B cell (primary cell): ENCODE results near the gene PLEKHO2. TPM values are rescaled to one million over a fixed set of nuclear protein-coding genes. Genes with fewer than 3 reads are reported as not detected.

Experiments
- ATAC-seq: fragments of 200-7000 bp; cut with Tn5 transposase; one replicate; pipeline ENCODE4 v1.10.0; 2021; ENCODE audit warnings: low read depth, mild to moderate bottlenecking, moderate number of reproducible peaks, moderate library complexity
- CTCF ChIA-PET: fragments of 350-600 bp; sonication (Branson Sonifier 250); formaldehyde crosslinking; loops from one replicate; lab custom pipeline; 2021; ENCODE audit warnings: antibody characterized with exemption, inconsistent platforms; lab: Charles Lee
- POLR2A ChIA-PET: fragments of 350-600 bp; sonication (Branson Sonifier 250); formaldehyde crosslinking; loops from one replicate; lab custom pipeline; 2021; ENCODE audit warnings: antibody characterized with exemption; lab: Charles Lee
- DNase-seq: peaks from one replicate; pipeline ENCODE4 v3.0.0; 2013
- H2AFZ ChIP-seq: 2 replicates; pipeline ENCODE4 v1.6.1; 2012; ENCODE audit warnings: mild to moderate bottlenecking, low read depth, low read length; ENCODE audit not compliant: insufficient read depth, poor library complexity, severe bottlenecking
- H3K27ac ChIP-seq, 2 donors: 1 replicate in 1 of 2; 2 replicates in 1 of 2; pipeline ENCODE4 v1.5.1; 2012 to 2013; ENCODE audit warnings: low read length in 2 of 2, mild to moderate bottlenecking in 2 of 2, moderate library complexity in 1 of 2
- H3K27me3 ChIP-seq, 4 experiments: fragments of 200-600 bp in 1 of 4; sonication (generic) in 1 of 4; replicated peaks in 1 of 4; 1 replicate in 2 of 4; 2 replicates in 2 of 4; pipeline versions ENCODE4 v1.6.1 to v1.7.0; 2013 to 2016; ENCODE audit warnings: low read length in 3 of 4, mild to moderate bottlenecking in 2 of 4, mixed read lengths in 1 of 4, moderate library complexity in 1 of 4; ENCODE audit not compliant: insufficient read depth in 4 of 4, control insufficient read depth in 3 of 4; ENCODE audit errors: control extremely low read depth in 1 of 4
- H3K36me3 ChIP-seq, 2 experiments: replicated peaks in 1 of 2; 1 replicate in 1 of 2; 2 replicates in 1 of 2; pipeline versions ENCODE4 v1.6.1 to v1.7.1; 2013; ENCODE audit warnings: low read length in 1 of 2; ENCODE audit not compliant: insufficient read depth in 2 of 2, control insufficient read depth in 1 of 2; ENCODE audit errors: control extremely low read depth in 1 of 2, extremely low read depth in 1 of 2
- H3K4me1 ChIP-seq, 2 donors: fragments of 200-600 bp in 1 of 2; sonication (generic) in 1 of 2; 1 replicate in 1 of 2; 2 replicates in 1 of 2; pipeline versions ENCODE4 v1.5.1 to v1.6.1; 2013 to 2017; ENCODE audit warnings: low read length in 2 of 2; ENCODE audit not compliant: control insufficient read depth in 2 of 2, insufficient read depth in 2 of 2
- H3K4me2 ChIP-seq: replicated peaks from 2 replicates; pipeline ENCODE3; 2012; ENCODE audit warnings: mild to moderate bottlenecking, low read depth, low read length; ENCODE audit not compliant: poor library complexity, severe bottlenecking
- H3K4me3 ChIP-seq, 5 experiments: fragments of 200-600 bp in 1 of 5; sonication (generic) in 1 of 5; 1 replicate in 3 of 5; 2 replicates in 2 of 5; pipeline versions ENCODE4 v1.5.1 to v1.7.0; 2011 to 2016; ENCODE audit warnings: low read length in 4 of 5, mild to moderate bottlenecking in 4 of 5, low read depth in 2 of 5, control low read depth in 1 of 5, moderate library complexity in 1 of 5; ENCODE audit not compliant: insufficient read depth in 1 of 5; ENCODE audit errors: control extremely low read depth in 1 of 5, extremely low read depth in 1 of 5
- H3K79me2 ChIP-seq: fragments of 200-600 bp; sonication (generic); one replicate; pipeline ENCODE4 v1.6.0; 2016; ENCODE audit warnings: low read length; ENCODE audit not compliant: control insufficient read depth, insufficient read depth
- H3K9ac ChIP-seq: fragments of 200-600 bp; sonication (generic); 2 replicates; pipeline ENCODE4 v1.6.1; 2017; ENCODE audit warnings: mild to moderate bottlenecking, low read length, moderate library complexity
- H3K9me3 ChIP-seq, 3 donors: one replicate each; pipeline versions ENCODE4 v1.6.1 to v1.7.1; 2013; ENCODE audit warnings: low read length in 2 of 3; ENCODE audit not compliant: control insufficient read depth in 2 of 3, insufficient read depth in 1 of 3; ENCODE audit errors: control extremely low read depth in 1 of 3
- H4K20me1 ChIP-seq: 2 replicates; pipeline ENCODE4 v1.6.0; 2012; ENCODE audit warnings: mild to moderate bottlenecking, low read length; ENCODE audit not compliant: insufficient read depth, control insufficient read depth, poor library complexity, severe bottlenecking
- H3K27ac Mint-ChIP-seq: one replicate; pipeline ENCODE4 v1.8.0; 2021; ENCODE audit warnings: mixed read lengths
- H3K27me3 Mint-ChIP-seq: one replicate; pipeline ENCODE4 v1.8.0; 2021; ENCODE audit warnings: mixed read lengths
- H3K4me1 Mint-ChIP-seq: one replicate; pipeline ENCODE4 v1.8.0; 2021; ENCODE audit warnings: mixed read lengths
- H3K4me3 Mint-ChIP-seq: one replicate; pipeline ENCODE4 v1.8.0; 2021; ENCODE audit warnings: mixed read lengths
- H3K9me3 Mint-ChIP-seq: one replicate; pipeline ENCODE4 v1.8.0; 2022; ENCODE audit warnings: mixed read lengths; ENCODE audit not compliant: insufficient read depth
- CTCF ChIP-seq: fragments of 200-600 bp; IDR thresholded peaks from one replicate; pipeline ENCODE4 v1.8.0; 2022; ENCODE audit warnings: antibody characterized with exemption, mild to moderate bottlenecking
- EZH2 ChIP-seq: IDR thresholded peaks from 2 replicates; pipeline ENCODE4 v1.6.1; 2012; ENCODE audit warnings: borderline replicate concordance, low read depth, mild to moderate bottlenecking, moderate library complexity, low read length; ENCODE audit not compliant: insufficient read depth, poor library complexity, severe bottlenecking
- WGBS: methylation state at CpG from one replicate; pipeline ENCODE4 v1.1.5; 2013; ENCODE audit warnings: missing lambda C conversion rate; ENCODE audit not compliant: insufficient coverage; 5-methylcytosine and 5-hydroxymethylcytosine counted together
- intact Hi-C: fragments of 100-400 bp; cut with micrococcal nuclease; formaldehyde crosslinking; loops from one replicate; pipeline ENCODE4 v1.10.0; 2022
- polyA plus RNA-seq: library from polyadenylated mRNA; depleted of rRNA; stranded (reverse); fragments of >200 nt; gene quantifications from 2 replicates; pipeline ENCODE4 v1.2.3, GENCODE V29; 2012
- total RNA-seq, 2 donors: library from RNA; stranded (reverse); fragments of 120-200 nt in 1 of 2; gene quantifications; 1 replicate in 1 of 2; 2 replicates in 1 of 2; pipeline versions ENCODE4 v1.2.3 to v1.2.4, GENCODE V29; 2013 to 2022

PLEKHO2 gene
- total and polyA plus RNA-seq, 2 donors (not counting 1 experiment from before 2014, with no cell fraction given), result 13.7 to 23.1 TPM

- ATAC-seq (no peak), DNase-seq (no peak)
- no peak overlapping the region for H3K27ac Mint-ChIP-seq
- peaks cover 14 to 21% of the 10 kb centered on the region in 2 donors for H3K4me1 ChIP-seq
- H3K27me3 Mint-ChIP-seq, result no peaks in the 10 kb centered on the region
- no peak overlapping the region for H2AFZ ChIP-seq
- intact Hi-C loops, result loop anchor here (5.0 kb wide), 1 partner anchor 163 kb away; no protein-coding TSS in a partner anchor
- H3K27ac ChIP-seq, result no peak overlapping the region
- no peak for TF ChIP-seq EZH2
- TF ChIP-seq CTCF, result no peak
- H4K20me1 ChIP-seq, result no peaks in the 10 kb centered on the region
- H3K79me2 ChIP-seq, result no peaks in the 10 kb centered on the region
- WGBS, result 100% methylated on average over 3 of the region's 5 CpGs
- peaks cover 21% of the 10 kb centered on the region for H3K4me1 Mint-ChIP-seq
- no peak overlapping the region for H3K4me3 ChIP-seq
- CTCF ChIA-PET, result interaction anchor here (1.2 to 1.4 kb wide), 3 partner anchors 11 to 64 kb away, joined by 3 to 4 read pairs (median 4); no protein-coding TSS in a partner anchor
- peaks cover 0 to 5% (median 2%) of the 10 kb centered on the region in 4 experiments for H3K27me3 ChIP-seq
- no peaks in the 10 kb centered on the region for H3K36me3 ChIP-seq
- no peak overlapping the region for H3K4me3 Mint-ChIP-seq
- POLR2A ChIA-PET, result no interaction called here
- H3K9me3 Mint-ChIP-seq, result no peaks in the 10 kb centered on the region
- H3K9ac ChIP-seq, result no peak overlapping the region
- no peaks in the 10 kb centered on the region for H3K9me3 ChIP-seq
- H3K4me2 ChIP-seq, result no peak overlapping the region
Measured at GRCh38 chr15:64828985-64829384, 12.7 kb upstream of the PLEKHO2 start.

- ChIA-PET CTCF (interaction anchor here (0.7 to 3.1 kb wide), 3 partner anchors 18 to 24 kb away, joined by 5 to 34 read pairs (median 5); no protein-coding TSS in a partner anchor), POLR2A (no interaction called here)
- Histone ChIP-seq H3K27ac (no peak overlapping the region), H3K36me3 (no peaks in the 10 kb centered on the region), H3K9me3 (peaks cover 0 to 5% (median 0%) of the 10 kb centered on the region in 3 donors), H3K79me2 (no peaks in the 10 kb centered on the region), H2AFZ (no peak overlapping the region), H3K4me1 (peaks cover 5 to 12% of the 10 kb centered on the region in 2 donors), H3K27me3 (no peaks in the 10 kb centered on the region), H3K9ac (no peak overlapping the region), H4K20me1 (no peaks in the 10 kb centered on the region), H3K4me3 (no peak overlapping the region), H3K4me2 (no peak overlapping the region)
- Mint-ChIP-seq H3K27me3 (no peaks in the 10 kb centered on the region), H3K9me3 (peaks cover 2% of the 10 kb centered on the region), H3K27ac (no peak overlapping the region), H3K4me1 (peaks cover 18% of the 10 kb centered on the region), H3K4me3 (no peak overlapping the region)
- intact Hi-C loops, result no loop called here
- TF ChIP-seq CTCF (no peak), EZH2 (no peak)
- no peak for DNase-seq
- ATAC-seq, result no peak
- WGBS, result no CpG with 5 or more reads among the region's 4 CpGs
Measured at GRCh38 chr15:64833690-64834089, 8.0 kb upstream of the PLEKHO2 start.
